ENCODE measurements around the gene FBXW8. TPM values are rescaled to one million over a fixed set of nuclear protein-coding genes. Genes with fewer than 3 reads are reported as not detected.

FBXW8 gene
- total RNA-seq, 1 donor from 2014 or later: 6.3 TPM

GRCh38 chr12:116954710-116955381, 44.1 kb downstream of the FBXW8 start:
- intact Hi-C loops (cut with micrococcal nuclease): loop anchor here (1.0 kb wide), 1 partner anchor 252 kb away; no protein-coding TSS in a partner anchor

GRCh38 chr12:116955382-116956021, 44.8 kb downstream of the FBXW8 start:
- intact Hi-C loops (cut with micrococcal nuclease): loop anchor here (1.0 kb wide), 1 partner anchor 252 kb away; no protein-coding TSS in a partner anchor

GRCh38 chr12:116958402-116959197, 47.9 kb downstream of the FBXW8 start:
- intact Hi-C loops (cut with micrococcal nuclease): no loop called here

- intact Hi-C loops (cut with micrococcal nuclease): no loop called here
Measured at GRCh38 chr12:116959198-116959460, 48.4 kb downstream of the FBXW8 start.

GRCh38 chr12:116959845-116960514, 49.2 kb downstream of the FBXW8 start:
- intact Hi-C loops (cut with micrococcal nuclease): loop anchor here (1.0 kb wide), 1 partner anchor 38 kb away; no protein-coding TSS in a partner anchor

GRCh38 chr12:116962197-116962596, 51.4 kb downstream of the FBXW8 start:
- intact Hi-C loops (cut with micrococcal nuclease): no loop called here

- intact Hi-C loops (cut with micrococcal nuclease): no loop called here
Measured at GRCh38 chr12:116962783-116963356, 52.1 kb downstream of the FBXW8 start.

- intact Hi-C loops (cut with micrococcal nuclease): no loop called here
Measured at GRCh38 chr12:116964054-116965050, 53.6 kb downstream of the FBXW8 start.

GRCh38 chr12:116968986-116969385, 58.2 kb downstream of the FBXW8 start:
- intact Hi-C loops (cut with micrococcal nuclease): no loop called here

- intact Hi-C loops (cut with micrococcal nuclease): no loop called here
Measured at GRCh38 chr12:116969615-116970585, 59.1 kb downstream of the FBXW8 start.

- intact Hi-C loops (cut with micrococcal nuclease): no loop called here
Measured at GRCh38 chr12:116971222-116971621, 60.5 kb downstream of the FBXW8 start.

- intact Hi-C loops (cut with micrococcal nuclease): no loop called here
Measured at GRCh38 chr12:116975779-116976393, 65.1 kb downstream of the FBXW8 start.

- intact Hi-C loops (cut with micrococcal nuclease): no loop called here
Measured at GRCh38 chr12:116977465-116978380, 67.0 kb downstream of the FBXW8 start.

GRCh38 chr12:116978791-116979508, 68.2 kb downstream of the FBXW8 start:
- intact Hi-C loops (cut with micrococcal nuclease): no loop called here

GRCh38 chr12:116980083-116980482, 69.3 kb downstream of the FBXW8 start:
- intact Hi-C loops (cut with micrococcal nuclease): no loop called here

GRCh38 chr12:116982791-116983411, 72.2 kb downstream of the FBXW8 start:
- intact Hi-C loops (cut with micrococcal nuclease): no loop called here

All from T-helper 2 cell treated with Interferon-gamma antibody and Interleukin-4, amounts not matched to agents 100 ng/mL and 5 ng/mL, for 36 hours (primary cell).